Measurements from ENCODE around the gene NRTN. TPM values are rescaled to one million over a fixed set of nuclear protein-coding genes. Genes with fewer than 3 reads are reported as not detected.

The NRTN gene
- total and polyA plus RNA-seq, 2 of the 13 experiments (the other 11 are each of a cell fraction or from before 2014, with no cell fraction given): 4.1 to 5.3 TPM

GRCh38 chr19:5826531-5827341 lies 21.9 kb downstream of the NRTN start (continued):
- peak; percentile 99 for TF ChIP-seq ZNF768 (CRISPR knock-in tag; IDR thresholded peaks at IDR 0.05)
- TF ChIP-seq TERF1 (CRISPR knock-in tag; IDR thresholded peaks at IDR 0.05): no peak
- TF ChIP-seq RELA (CRISPR knock-in tag; IDR thresholded peaks at IDR 0.05): no peak
- TF ChIP-seq NCOR1 (IDR thresholded peaks at IDR 0.05; ENCODE audit: borderline replicate concordance, low read length): no peak
- no peak for TF ChIP-seq ZNF235 (CRISPR knock-in tag; IDR thresholded peaks at IDR 0.05; ENCODE audit: borderline replicate concordance)
- no peak for TF ChIP-seq ZNF468 (CRISPR knock-in tag; IDR thresholded peaks at IDR 0.05)
- TF ChIP-seq REXO4 (CRISPR knock-in tag; IDR thresholded peaks at IDR 0.05; ENCODE audit: borderline replicate concordance): no peak
- peak; percentile 72 for TF ChIP-seq REPIN1 (CRISPR knock-in tag; IDR thresholded peaks at IDR 0.05; ENCODE audit: borderline replicate concordance, low read depth)
- 0 out of 2 replicates have a peak, but pooled peaks have one; percentile 29 for TF ChIP-seq FOXP4 (CRISPR knock-in tag; IDR thresholded peaks at IDR 0.05)
- TF ChIP-seq MXD4 (CRISPR knock-in tag; IDR thresholded peaks at IDR 0.05): no peak
- peak in 1 of 2 experiments; percentile 48; a peak in 1 of 4 replicates for TF ChIP-seq POLR2A (IDR thresholded peaks at IDR 0.05; ENCODE audit: insufficient read depth in 1 of 2, low read depth in 2 of 2, low read length in 2 of 2)
- TF ChIP-seq PRDM10 (CRISPR knock-in tag; IDR thresholded peaks at IDR 0.05; ENCODE audit: low read depth): peak; percentile 80
- no peak; the same call in 1 of the 2 replicates for TF ChIP-seq WIZ (CRISPR knock-in tag; IDR thresholded peaks at IDR 0.05)
- peak; percentile 10; the same call in 1 of the 2 replicates for TF ChIP-seq SALL2 (CRISPR knock-in tag; IDR thresholded peaks at IDR 0.05)
- TF ChIP-seq DMTF1 (CRISPR knock-in tag; IDR thresholded peaks at IDR 0.05): no peak
- peak; percentile 67; the same call in 1 of the 2 replicates for TF ChIP-seq ZNF598 (CRISPR knock-in tag; IDR thresholded peaks at IDR 0.05; ENCODE audit: borderline replicate concordance)
- no peak for TF ChIP-seq MAF1 (CRISPR knock-in tag; IDR thresholded peaks at IDR 0.05; ENCODE audit: borderline replicate concordance)
- TF ChIP-seq KAT2B (IDR thresholded peaks at IDR 0.05; ENCODE audit: borderline replicate concordance, low read depth, low read length): no peak
- TF ChIP-seq CHD4 (IDR thresholded peaks at IDR 0.05; ENCODE audit: borderline replicate concordance, low read length): peak; percentile 88
- TF ChIP-seq FOXC1 (CRISPR knock-in tag; IDR thresholded peaks at IDR 0.05; ENCODE audit: borderline replicate concordance): peak; percentile 51; the same call in 1 of the 2 replicates
